Tibial nerve (tissue), 4 donors: ENCODE measurements around the gene MED16. TPM values are rescaled to one million over a fixed set of nuclear protein-coding genes. Genes with fewer than 3 reads are reported as not detected.

Experiments
- DNase-seq, 2 donors: peaks; one replicate each; pipeline ENCODE4 v3.0.0-alpha.2; 2019; ENCODE audit warnings: low spot score in 2 of 2
- H3K27ac ChIP-seq, 4 donors: fragments of 200-600 bp; sonication (generic) in 3 of 4; one replicate each; pipeline ENCODE4 v1.5.1; 2017 to 2019; ENCODE audit warnings: mild to moderate bottlenecking in 1 of 4
- H3K27me3 ChIP-seq, 2 donors: fragments of 200-600 bp; sonication (generic) in 1 of 2; one replicate each; pipeline versions ENCODE4 v1.5.1 to v1.6.0; 2017 to 2019
- H3K36me3 ChIP-seq, 3 donors: fragments of 200-600 bp; sonication (generic); one replicate each; pipeline ENCODE4 v1.5.1; 2018 to 2019
- H3K4me1 ChIP-seq, 4 donors: fragments of 200-600 bp; sonication (generic) in 3 of 4; one replicate each; pipeline ENCODE4 v1.5.1; 2017 to 2019
- H3K4me3 ChIP-seq, 4 donors: fragments of 200-600 bp; sonication (generic) in 3 of 4; one replicate each; pipeline ENCODE4 v1.5.1; 2017 to 2019; ENCODE audit warnings: mild to moderate bottlenecking in 1 of 4, moderate library complexity in 1 of 4
- H3K9me3 ChIP-seq, 4 donors: fragments of 200-600 bp; sonication (generic) in 3 of 4; one replicate each; pipeline ENCODE4 v1.5.1; 2017 to 2019
- CTCF ChIP-seq, 5 experiments: fragments of 200-600 bp in 3 of 5; fragments of 450-650 bp in 2 of 5; sonication (generic) in 3 of 5; IDR thresholded peaks; one replicate each; pipeline ENCODE4 v1.5.1; 2016 to 2019; ENCODE audit warnings: antibody characterized with exemption in 5 of 5, mild to moderate bottlenecking in 3 of 5, moderate library complexity in 2 of 5
- EP300 ChIP-seq, 2 donors: sonication (generic); formaldehyde crosslinking; IDR thresholded peaks; one replicate each; pipeline ENCODE4 v1.6.1; 2017; ENCODE audit warnings: antibody characterized with exemption in 2 of 2, mild to moderate bottlenecking in 1 of 2
- POLR2A ChIP-seq, 2 donors: fragments of 450-650 bp; IDR thresholded peaks; one replicate each; pipeline ENCODE4 v1.6.1; 2017; ENCODE audit warnings: antibody characterized with exemption in 2 of 2, mild to moderate bottlenecking in 2 of 2, moderate library complexity in 2 of 2
- WGBS, 2 donors: methylation state at CpG; one replicate each; pipeline ENCODE4 v1.1.5; 2018; 5-methylcytosine and 5-hydroxymethylcytosine counted together
- total RNA-seq, 4 donors: library from RNA; depleted of rRNA; stranded (reverse); fragments of >200 nt; gene quantifications; one replicate each; pipeline ENCODE4 v1.1.0, GENCODE V29; 2016

The MED16 gene
- total RNA-seq, 4 donors from 2014 or later: 49.6 to 67.5 (median 53.9) TPM

- TF ChIP-seq POLR2A (IDR thresholded peaks at IDR 0.05): no peak
- no peak for TF ChIP-seq EP300 (IDR thresholded peaks at IDR 0.05)
- no peak for TF ChIP-seq CTCF (IDR thresholded peaks at IDR 0.05)
- Histone ChIP-seq H3K4me1 (peaks cover 0 to 58% (median 22%) of the 10 kb centered on the region in 4 donors), H3K4me3 (peak overlapping the region in 2 of 4 donors; percentile 70 to 80), H3K27ac (peak overlapping the region in 3 of 4 donors; percentile 78 to 92 (median 92)), H3K27me3 (no peaks in the 10 kb centered on the region), H3K9me3 (no peaks in the 10 kb centered on the region), H3K36me3 (peaks cover 0 to 24% (median 0%) of the 10 kb centered on the region in 3 donors)
- WGBS, 2 donors: 63 to 88% methylated on average over 5 to 10 of the region's 12 CpGs
- DNase-seq: no peak
These were observed 34.9 kb upstream of the MED16 start for GRCh38 chr19:927780-928401.

- TF ChIP-seq CTCF (IDR thresholded peaks at IDR 0.05) (no peak), EP300 (IDR thresholded peaks at IDR 0.05) (no peak), POLR2A (IDR thresholded peaks at IDR 0.05) (no peak)
- Histone ChIP-seq H3K27me3 (no peaks in the 10 kb centered on the region), H3K4me1 (peaks cover 0 to 53% (median 17%) of the 10 kb centered on the region in 4 donors), H3K9me3 (no peaks in the 10 kb centered on the region), H3K27ac (peak overlapping the region; percentile 71 to 92 (median 85)), H3K4me3 (peak overlapping the region; percentile 56 to 80 (median 74)), H3K36me3 (peaks cover 0 to 24% (median 0%) of the 10 kb centered on the region in 3 donors)
- 0 to 5% methylated on average over 7 to 12 of the region's 15 CpGs for WGBS, 2 donors
- no peak for DNase-seq
These were observed 34.4 kb upstream of the MED16 start for GRCh38 chr19:927351-927779.

- WGBS, 2 donors: 0% methylated on average over 40 to 45 of the region's 52 CpGs
- Histone ChIP-seq H3K27ac (peak overlapping the region; percentile 71 to 92 (median 85)), H3K9me3 (no peaks in the 10 kb centered on the region), H3K27me3 (no peaks in the 10 kb centered on the region), H3K36me3 (peaks cover 0 to 24% (median 0%) of the 10 kb centered on the region in 3 donors), H3K4me3 (peak overlapping the region; percentile 56 to 80 (median 74)), H3K4me1 (peaks cover 0 to 47% (median 15%) of the 10 kb centered on the region in 4 donors)
- TF ChIP-seq CTCF (IDR thresholded peaks at IDR 0.05) (no peak), POLR2A (IDR thresholded peaks at IDR 0.05) (no peak), EP300 (IDR thresholded peaks at IDR 0.05) (peak in 1 of 2 donors; percentile 45)
- peak; percentile 71 to 75 for DNase-seq
These were observed 33.8 kb upstream of the MED16 start for GRCh38 chr19:926589-927350.

- WGBS, 2 donors: 0 to 2% methylated on average over 21 of the region's 21 CpGs
- H3K27me3 ChIP-seq: peaks cover 0 to 2% of the 10 kb centered on the region in 2 donors
- TF ChIP-seq EP300 (IDR thresholded peaks at IDR 0.05) (no peak), POLR2A (IDR thresholded peaks at IDR 0.05) (no peak), CTCF (IDR thresholded peaks at IDR 0.05) (no peak)
- no peak for DNase-seq
- H3K27ac ChIP-seq: peak overlapping the region; percentile 71 to 92 (median 85)
- H3K9me3 ChIP-seq: no peaks in the 10 kb centered on the region
- H3K4me1 ChIP-seq: peaks cover 0 to 50% (median 15%) of the 10 kb centered on the region in 4 donors
- peaks cover 0 to 24% (median 0%) of the 10 kb centered on the region in 3 donors for H3K36me3 ChIP-seq
- peak overlapping the region; percentile 56 to 80 (median 74) for H3K4me3 ChIP-seq
These were observed 33.3 kb upstream of the MED16 start for GRCh38 chr19:926323-926588.
